Prostate gland (tissue), 2 donors: Measurements from ENCODE around the gene ROBO1. TPM values are rescaled to one million over a fixed set of nuclear protein-coding genes. Genes with fewer than 3 reads are reported as not detected.
A peak's percentile ranks its signal among the peaks of the same experiment; 100 is the strongest.

ENCODE experiments used
- DNase-seq: peaks from one replicate; pipeline ENCODE4 v3.0.0-alpha.2; 2019; ENCODE audit warnings: low spot score
- H3K27ac ChIP-seq, 2 donors: fragments of 200-600 bp; sonication (generic); 2 replicates each; pipeline ENCODE4 v1.5.1; 2017 to 2019
- H3K27me3 ChIP-seq: fragments of 200-600 bp; sonication (generic); replicated peaks from 2 replicates; pipeline ENCODE4 v1.5.1; 2019; ENCODE audit not compliant: insufficient read depth
- H3K36me3 ChIP-seq, 2 donors: fragments of 200-600 bp; sonication (generic); 1 replicate in 1 of 2; 2 replicates in 1 of 2; pipeline versions ENCODE4 v1.5.1 to v1.8.1; 2017 to 2019
- H3K4me1 ChIP-seq: fragments of 200-600 bp; sonication (generic); replicated peaks from 2 replicates; pipeline ENCODE4 v1.5.1; 2019
- H3K4me3 ChIP-seq, 2 donors: fragments of 200-600 bp; sonication (generic); 2 replicates each; pipeline ENCODE4 v1.5.1; 2017 to 2019
- H3K9me3 ChIP-seq: fragments of 200-600 bp; sonication (generic); 2 replicates; pipeline ENCODE4 v1.5.1; 2017
- CTCF ChIP-seq, 4 experiments: fragments of 200-600 bp in 2 of 4; fragments of 450-650 bp in 2 of 4; sonication (generic) in 2 of 4; IDR thresholded peaks; 1 replicate in 3 of 4; 2 replicates in 1 of 4; pipeline ENCODE4 v1.5.1; 2016 to 2019; ENCODE audit warnings: antibody characterized with exemption in 4 of 4, mild to moderate bottlenecking in 2 of 4, moderate library complexity in 2 of 4
- POLR2A ChIP-seq: fragments of 450-650 bp; IDR thresholded peaks from one replicate; pipeline ENCODE4 v1.6.1; 2016; ENCODE audit warnings: antibody characterized with exemption, mild to moderate bottlenecking
- POLR2AphosphoS5 ChIP-seq: sonication (generic); formaldehyde crosslinking; IDR thresholded peaks from one replicate; pipeline ENCODE4 v1.6.1; 2017; ENCODE audit warnings: antibody characterized with exemption
- WGBS: methylation state at CpG from one replicate; pipeline ENCODE4 v1.1.5; 2018; 5-methylcytosine and 5-hydroxymethylcytosine counted together
- intact Hi-C: fragments of 100-400 bp; cut with DNase I; formaldehyde crosslinking; loops from one replicate; pipeline ENCODE4 v1.14.2; 2022
- total RNA-seq, 2 donors: library from RNA; depleted of rRNA; stranded (reverse); fragments of >200 nt; gene quantifications; one replicate each; pipeline ENCODE4 v1.1.0, GENCODE V29; 2016

Gene ROBO1
- total RNA-seq, 2 donors from 2014 or later: 37.6 to 50.8 TPM

DNA sequence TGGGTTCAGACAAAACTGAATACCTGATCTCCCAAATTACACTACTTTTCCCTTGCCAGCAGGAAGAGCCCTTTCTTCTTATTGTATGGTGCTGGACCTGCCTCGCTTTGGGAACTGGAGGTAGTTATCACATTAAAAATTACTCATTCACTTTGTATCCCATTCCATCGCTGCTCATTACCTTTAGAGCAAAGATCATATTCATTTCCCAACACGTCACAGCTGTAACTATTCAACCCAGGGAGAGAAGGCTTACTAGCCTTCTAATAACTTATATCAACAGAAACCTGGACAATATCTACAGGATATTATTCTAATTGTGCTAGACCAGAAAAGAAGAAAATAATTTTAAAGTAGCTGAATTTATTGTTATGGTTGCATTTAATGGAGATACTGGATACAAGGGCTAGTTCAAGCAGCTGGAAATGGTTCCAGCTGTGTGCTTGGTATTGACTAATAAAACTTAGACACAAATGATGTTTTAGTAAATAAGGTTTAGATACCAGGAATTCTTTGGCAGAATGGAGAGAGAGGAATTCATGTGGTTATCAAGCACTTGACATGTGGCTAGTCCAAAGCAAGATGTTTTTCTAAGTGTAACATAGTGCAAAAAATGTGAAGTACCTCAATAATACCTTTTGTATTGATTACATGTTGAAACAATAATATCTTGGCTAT, 656.3 kb downstream of the ROBO1 start:
- intact Hi-C loops: no loop called here
- H3K4me3 ChIP-seq: no peak overlapping the region
- no peak for DNase-seq
- no peaks in the 10 kb centered on the region for H3K4me1 ChIP-seq
- no peak overlapping the region for H3K27ac ChIP-seq
- 88% methylated on average over 3 of the region's 3 CpGs for WGBS
- H3K9me3 ChIP-seq: no peaks in the 10 kb centered on the region
- TF ChIP-seq CTCF (IDR thresholded peaks at IDR 0.05): no peak
- H3K36me3 ChIP-seq: no peaks in the 10 kb centered on the region
- H3K27me3 ChIP-seq: no peaks in the 10 kb centered on the region

GRCh38 chr3:79109754-79110153, 658.0 kb downstream of the ROBO1 start:
- intact Hi-C loops: no loop called here

DNA sequence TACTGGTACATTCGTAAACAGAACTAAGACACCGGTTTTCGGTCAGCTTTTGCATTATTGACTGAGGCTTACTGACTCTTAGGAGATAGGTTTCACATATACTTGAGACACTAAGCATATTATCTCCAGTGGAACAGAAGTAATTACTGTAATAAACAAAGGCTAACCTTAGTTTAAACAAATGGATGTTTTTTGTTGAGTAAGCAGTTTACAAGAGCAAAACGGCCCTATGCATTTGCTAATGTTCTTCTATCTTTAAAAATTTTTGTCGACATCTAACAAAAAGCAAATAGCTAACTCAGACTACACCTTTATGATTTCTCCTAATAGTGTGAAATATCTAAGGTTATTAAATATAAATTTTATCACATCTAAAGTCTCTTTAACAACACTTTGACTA, 664.5 kb downstream of the ROBO1 start:
- no peak for TF ChIP-seq POLR2AphosphoS5
- TF ChIP-seq POLR2A: no peak
- no peak for TF ChIP-seq CTCF (IDR thresholded peaks at IDR 0.05)
- no peak overlapping the region for H3K27ac ChIP-seq
- no peak overlapping the region for H3K4me3 ChIP-seq
- WGBS: 86% methylated on average over 5 of the region's 5 CpGs
- H3K27me3 ChIP-seq: no peaks in the 10 kb centered on the region
- H3K36me3 ChIP-seq: no peaks in the 10 kb centered on the region
- H3K9me3 ChIP-seq: no peaks in the 10 kb centered on the region
- intact Hi-C loops: no loop called here
- no peaks in the 10 kb centered on the region for H3K4me1 ChIP-seq
- DNase-seq: no peak

More at GRCh38 chr3:79109754-79110153, 658.0 kb downstream of the ROBO1 start:
- H3K4me1 ChIP-seq: no peaks in the 10 kb centered on the region
- DNase-seq: no peak
- H3K27me3 ChIP-seq: no peaks in the 10 kb centered on the region
- WGBS: 92% methylated on average over 2 of the region's 2 CpGs
- no peak overlapping the region for H3K27ac ChIP-seq
- H3K36me3 ChIP-seq: no peaks in the 10 kb centered on the region
- H3K9me3 ChIP-seq: no peaks in the 10 kb centered on the region
- H3K4me3 ChIP-seq: no peak overlapping the region
- TF ChIP-seq POLR2A: no peak
- no peak for TF ChIP-seq CTCF (IDR thresholded peaks at IDR 0.05)
- TF ChIP-seq POLR2AphosphoS5: no peak

GRCh38 chr3:79097964-79098660, 669.7 kb downstream of the ROBO1 start:
- H3K36me3 ChIP-seq: no peaks in the 10 kb centered on the region
- no peak for TF ChIP-seq POLR2A
- TF ChIP-seq CTCF (IDR thresholded peaks at IDR 0.05): no peak
- TF ChIP-seq POLR2AphosphoS5: peak; percentile 25
- intact Hi-C loops: no loop called here
- no peak for DNase-seq
- WGBS: 34% methylated on average over 1 of the region's 1 CpG
- no peaks in the 10 kb centered on the region for H3K4me1 ChIP-seq
- no peaks in the 10 kb centered on the region for H3K9me3 ChIP-seq
- H3K27ac ChIP-seq: no peak overlapping the region
- H3K4me3 ChIP-seq: no peak overlapping the region
- H3K27me3 ChIP-seq: no peaks in the 10 kb centered on the region

- TF ChIP-seq CTCF (IDR thresholded peaks at IDR 0.05) (no peak), POLR2A (no peak), POLR2AphosphoS5 (no peak)
- no peaks in the 10 kb centered on the region for H3K9me3 ChIP-seq
- H3K4me3 ChIP-seq: no peak overlapping the region
- no peaks in the 10 kb centered on the region for H3K36me3 ChIP-seq
- no peak for DNase-seq
- no peaks in the 10 kb centered on the region for H3K27me3 ChIP-seq
- H3K27ac ChIP-seq: no peak overlapping the region
- H3K4me1 ChIP-seq: no peaks in the 10 kb centered on the region
- intact Hi-C loops: no loop called here
Observed at GRCh38 chr3:79094654-79095053, 673.1 kb downstream of the ROBO1 start.
